ENCODE measurements around the gene SORBS1.

SORBS1 gene

GRCh38 chr10:95553674-95554073, 7.5 kb downstream of the SORBS1 start:
- H3K4me3 ChIP-seq (ENCODE audit: low read depth, low read length) = no peak overlapping the region
- in situ Hi-C loops (cut with HindIII; ENCODE audit: low sequenced_read_pairs) = no loop called here
- TF ChIP-seq CTCF (IDR thresholded peaks at IDR 0.05; ENCODE audit: low read depth, low read length) = no peak
- no peak for DNase-seq (ENCODE audit: low read depth, low spot score)

GRCh38 chr10:95552679-95553342, 8.4 kb downstream of the SORBS1 start:
- TF ChIP-seq CTCF (IDR thresholded peaks at IDR 0.05; ENCODE audit: low read depth, low read length) = no peak
- no peak for DNase-seq (ENCODE audit: low read depth, low spot score)
- in situ Hi-C loops (cut with HindIII; ENCODE audit: low sequenced_read_pairs) = no loop called here
- H3K4me3 ChIP-seq (ENCODE audit: low read depth, low read length) = no peak overlapping the region

GRCh38 chr10:95550073-95550672, 11.0 kb downstream of the SORBS1 start:
- in situ Hi-C loops (cut with HindIII; ENCODE audit: low sequenced_read_pairs) = no loop called here
- no peak overlapping the region for H3K4me3 ChIP-seq (ENCODE audit: low read depth, low read length)
- no peak for TF ChIP-seq CTCF (IDR thresholded peaks at IDR 0.05; ENCODE audit: low read depth, low read length)
- peak; percentile 53 for DNase-seq (ENCODE audit: low read depth, low spot score)

GRCh38 chr10:95547791-95548435, 13.3 kb downstream of the SORBS1 start:
- H3K4me3 ChIP-seq (ENCODE audit: low read depth, low read length) = no peak overlapping the region
- DNase-seq (ENCODE audit: low read depth, low spot score) = no peak
- in situ Hi-C loops (cut with HindIII; ENCODE audit: low sequenced_read_pairs) = no loop called here
- no peak for TF ChIP-seq CTCF (IDR thresholded peaks at IDR 0.05; ENCODE audit: low read depth, low read length)

GRCh38 chr10:95547197-95547596, 14.0 kb downstream of the SORBS1 start:
- no peak for TF ChIP-seq CTCF (IDR thresholded peaks at IDR 0.05; ENCODE audit: low read depth, low read length)
- DNase-seq (ENCODE audit: low read depth, low spot score) = no peak
- in situ Hi-C loops (cut with HindIII; ENCODE audit: low sequenced_read_pairs) = no loop called here
- H3K4me3 ChIP-seq (ENCODE audit: low read depth, low read length) = no peak overlapping the region

GRCh38 chr10:95545981-95546380, 15.2 kb downstream of the SORBS1 start:
- in situ Hi-C loops (cut with HindIII; ENCODE audit: low sequenced_read_pairs) = no loop called here
- no peak for TF ChIP-seq CTCF (IDR thresholded peaks at IDR 0.05; ENCODE audit: low read depth, low read length)

More at GRCh38 chr10:95545981-95546380, 15.2 kb downstream of the SORBS1 start:
- H3K4me3 ChIP-seq (ENCODE audit: low read depth, low read length) = no peak overlapping the region
- DNase-seq (ENCODE audit: low read depth, low spot score) = no peak

Measured in astrocyte of the spinal cord (primary cell).